ENCODE measurements around the gene CYBA. TPM values are rescaled to one million over a fixed set of nuclear protein-coding genes. Genes with fewer than 3 reads are reported as not detected.

Gene CYBA
- total and polyA plus RNA-seq, 2 of the 13 experiments (the other 11 are each of a cell fraction or from before 2014, with no cell fraction given): 196 to 250 TPM

- TF ChIP-seq THAP8 (CRISPR knock-in tag; IDR thresholded peaks at IDR 0.05; ENCODE audit: borderline replicate concordance) (no peak), SMYD3 (CRISPR knock-in tag; IDR thresholded peaks at IDR 0.05) (peak; percentile 88), ZNF33A (CRISPR knock-in tag; IDR thresholded peaks at IDR 0.05; ENCODE audit: borderline replicate concordance) (peak; percentile 88; the same call in 1 of the 2 replicates), GTF3A (CRISPR knock-in tag; conservative IDR thresholded peaks at IDR 0.05) (no peak), MATR3 (CRISPR knock-in tag; IDR thresholded peaks at IDR 0.05) (no peak), CCDC6 (CRISPR knock-in tag; IDR thresholded peaks at IDR 0.05) (peak; percentile 87; the same call in 1 of the 2 replicates), REPIN1 (CRISPR knock-in tag; IDR thresholded peaks at IDR 0.05; ENCODE audit: borderline replicate concordance, low read depth) (peak; percentile 52; the same call in 1 of the 2 replicates), SRSF1 (optimal IDR thresholded peaks at IDR 0.05; ENCODE audit: low read depth, low read length) (peak; percentile 79), ZNF891 (CRISPR knock-in tag; IDR thresholded peaks at IDR 0.05) (peak; percentile 68; the same call in 1 of the 2 replicates), FUBP1 (CRISPR knock-in tag; IDR thresholded peaks at IDR 0.05; ENCODE audit: borderline replicate concordance) (0 out of 2 replicates have a peak, but pooled peaks have one; percentile 22), ZFP82 (CRISPR knock-in tag; IDR thresholded peaks at IDR 0.05; ENCODE audit: borderline replicate concordance) (no peak), RXRA (CRISPR knock-in tag; IDR thresholded peaks at IDR 0.05) (peak; percentile 100), ZSCAN22 (CRISPR knock-in tag; IDR thresholded peaks at IDR 0.05) (0 out of 2 replicates have a peak, but pooled peaks have one; percentile 23), ZBTB2 (CRISPR knock-in tag; IDR thresholded peaks at IDR 0.05; ENCODE audit: low read depth) (peak; percentile 68; the same call in 1 of the 2 replicates), HNF4A (CRISPR knock-in tag; IDR thresholded peaks at IDR 0.05) (peak; percentile 67), ZBTB38 (CRISPR knock-in tag; IDR thresholded peaks at IDR 0.05) (peak; percentile 97), NCOR1 (IDR thresholded peaks at IDR 0.05; ENCODE audit: borderline replicate concordance, low read length) (peak; percentile 50; the same call in 1 of the 2 replicates)
- TF ChIP-seq, protein P1, sequence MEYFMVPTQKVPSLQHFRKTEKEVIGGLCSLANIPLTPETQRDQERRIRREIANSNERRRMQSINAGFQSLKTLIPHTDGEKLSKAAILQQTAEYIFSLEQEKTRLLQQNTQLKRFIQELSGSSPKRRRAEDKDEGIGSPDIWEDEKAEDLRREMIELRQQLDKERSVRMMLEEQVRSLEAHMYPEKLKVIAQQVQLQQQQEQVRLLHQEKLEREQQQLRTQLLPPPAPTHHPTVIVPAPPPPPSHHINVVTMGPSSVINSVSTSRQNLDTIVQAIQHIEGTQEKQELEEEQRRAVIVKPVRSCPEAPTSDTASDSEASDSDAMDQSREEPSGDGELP (IDR thresholded peaks at IDR 0.05; ENCODE audit: borderline replicate concordance, low read depth): peak; percentile 46; the same call in 1 of the 2 replicates
- TF ChIP-seq, protein P2, sequence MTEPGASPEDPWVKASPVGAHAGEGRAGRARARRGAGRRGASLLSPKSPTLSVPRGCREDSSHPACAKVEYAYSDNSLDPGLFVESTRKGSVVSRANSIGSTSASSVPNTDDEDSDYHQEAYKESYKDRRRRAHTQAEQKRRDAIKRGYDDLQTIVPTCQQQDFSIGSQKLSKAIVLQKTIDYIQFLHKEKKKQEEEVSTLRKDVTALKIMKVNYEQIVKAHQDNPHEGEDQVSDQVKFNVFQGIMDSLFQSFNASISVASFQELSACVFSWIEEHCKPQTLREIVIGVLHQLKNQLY (CRISPR knock-in tag; IDR thresholded peaks at IDR 0.05): peak; percentile 79
- TF ChIP-seq, protein P3, sequence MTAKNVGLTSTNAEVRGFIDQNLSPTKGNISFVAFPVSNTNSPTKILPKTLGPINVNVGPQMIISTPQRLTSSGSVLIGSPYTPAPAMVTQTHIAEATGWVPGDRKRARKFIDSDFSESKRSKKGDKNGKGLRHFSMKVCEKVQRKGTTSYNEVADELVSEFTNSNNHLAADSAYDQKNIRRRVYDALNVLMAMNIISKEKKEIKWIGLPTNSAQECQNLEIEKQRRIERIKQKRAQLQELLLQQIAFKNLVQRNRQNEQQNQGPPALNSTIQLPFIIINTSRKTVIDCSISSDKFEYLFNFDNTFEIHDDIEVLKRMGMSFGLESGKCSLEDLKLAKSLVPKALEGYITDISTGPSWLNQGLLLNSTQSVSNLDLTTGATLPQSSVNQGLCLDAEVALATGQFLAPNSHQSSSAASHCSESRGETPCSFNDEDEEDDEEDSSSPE (CRISPR knock-in tag; IDR thresholded peaks at IDR 0.05): peak; percentile 59
Measured at GRCh38 chr16:88651276-88651988, 579 bp upstream of the CYBA start (continued).
